ENCODE measurements around the gene PAMR1. TPM values are rescaled to one million over a fixed set of nuclear protein-coding genes. Genes with fewer than 3 reads are reported as not detected.
"Not testable (repeated sequence)": the region's sequence is repeated elsewhere in the genome, so short reads cannot be mapped to it uniquely, and the experiment has no call there.

PAMR1 gene
- total RNA-seq, 4 donors from 2014 or later = 13.3 to 25.8 (median 14.6) TPM

GRCh38 chr11:35531246-35531645 is 5.8 kb upstream of the PAMR1 start:
- H3K9me3 ChIP-seq = no peaks in the 10 kb centered on the region
- H3K4me1 ChIP-seq = no peaks in the 10 kb centered on the region
- TF ChIP-seq POLR2A (IDR thresholded peaks at IDR 0.05) (no peak), CTCF (IDR thresholded peaks at IDR 0.05) (no peak), EP300 (IDR thresholded peaks at IDR 0.05) (no peak), POLR2AphosphoS5 (IDR thresholded peaks at IDR 0.05) (no peak)
- H3K4me3 ChIP-seq = no peak overlapping the region
- peaks cover 4% of the 10 kb centered on the region for H3K27me3 ChIP-seq
- H3K27ac ChIP-seq = no peak overlapping the region
- 81% methylated on average over 1 of the region's 1 CpG for WGBS
- H3K36me3 ChIP-seq = no peaks in the 10 kb centered on the region
- DNase-seq (ENCODE audit: low spot score in 2 of 2) = no peak

GRCh38 chr11:35529971-35530495 is 4.6 kb upstream of the PAMR1 start:
- no peaks in the 10 kb centered on the region for H3K9me3 ChIP-seq
- H3K4me3 ChIP-seq = no peak overlapping the region
- WGBS = 39% methylated on average over 2 of the region's 2 CpGs
- TF ChIP-seq POLR2A (IDR thresholded peaks at IDR 0.05) = no peak
- no peaks in the 10 kb centered on the region for H3K36me3 ChIP-seq
- no peak overlapping the region for H3K27ac ChIP-seq
- no peak for DNase-seq (ENCODE audit: low spot score in 2 of 2)
- peaks cover 11% of the 10 kb centered on the region for H3K4me1 ChIP-seq
- H3K27me3 ChIP-seq = peaks cover 14% of the 10 kb centered on the region

- no peak overlapping the region for H3K27ac ChIP-seq
- peaks cover 35% of the 10 kb centered on the region for H3K4me1 ChIP-seq
- H3K27me3 ChIP-seq = peaks cover 17% of the 10 kb centered on the region
- WGBS = 72% methylated on average over 6 of the region's 6 CpGs
- H3K9me3 ChIP-seq = no peaks in the 10 kb centered on the region
- no peak for TF ChIP-seq EP300 (IDR thresholded peaks at IDR 0.05)
- no peak for TF ChIP-seq POLR2A (IDR thresholded peaks at IDR 0.05)
- TF ChIP-seq POLR2AphosphoS5 (IDR thresholded peaks at IDR 0.05) = no peak
- no peak for TF ChIP-seq CTCF (IDR thresholded peaks at IDR 0.05)
- no peaks in the 10 kb centered on the region for H3K36me3 ChIP-seq
- H3K4me3 ChIP-seq = no peak overlapping the region
- no peak for DNase-seq (ENCODE audit: low spot score in 2 of 2)
Measured at GRCh38 chr11:35526370-35526792, 965 bp upstream of the PAMR1 start.

GRCh38 chr11:35524780-35525179 is 636 bp downstream of the PAMR1 start:
- H3K27ac ChIP-seq = peak overlapping the region; percentile 61
- H3K4me1 ChIP-seq = peaks cover 35% of the 10 kb centered on the region
- H3K27me3 ChIP-seq = peaks cover 17% of the 10 kb centered on the region
- H3K9me3 ChIP-seq = no peaks in the 10 kb centered on the region
- DNase-seq (ENCODE audit: low spot score in 2 of 2) = no peak
- 40% methylated on average over 4 of the region's 4 CpGs for WGBS
- H3K4me3 ChIP-seq = peak overlapping the region; percentile 38
- no peaks in the 10 kb centered on the region for H3K36me3 ChIP-seq
- no peak for TF ChIP-seq CTCF (IDR thresholded peaks at IDR 0.05)
- no peak for TF ChIP-seq POLR2AphosphoS5 (IDR thresholded peaks at IDR 0.05)
- TF ChIP-seq EP300 (IDR thresholded peaks at IDR 0.05) = no peak
- no peak for TF ChIP-seq POLR2A (IDR thresholded peaks at IDR 0.05)

- peak overlapping the region; percentile 64 for H3K27ac ChIP-seq
- 28% methylated on average over 5 of the region's 5 CpGs for WGBS
- no peaks in the 10 kb centered on the region for H3K9me3 ChIP-seq
- TF ChIP-seq POLR2A (IDR thresholded peaks at IDR 0.05) (no peak), POLR2AphosphoS5 (IDR thresholded peaks at IDR 0.05) (no peak), EP300 (IDR thresholded peaks at IDR 0.05) (no peak), CTCF (IDR thresholded peaks at IDR 0.05) (no peak)
- H3K27me3 ChIP-seq = peaks cover 17% of the 10 kb centered on the region
- H3K4me3 ChIP-seq = peak overlapping the region; percentile 38
- H3K36me3 ChIP-seq = no peaks in the 10 kb centered on the region
- no peak for DNase-seq (ENCODE audit: low spot score in 2 of 2)
- peaks cover 35% of the 10 kb centered on the region for H3K4me1 ChIP-seq
Measured at GRCh38 chr11:35523861-35524260, 1.6 kb downstream of the PAMR1 start.

- no peaks in the 10 kb centered on the region for H3K9me3 ChIP-seq
- H3K4me1 ChIP-seq = peaks cover 35% of the 10 kb centered on the region
- WGBS = 18% methylated on average over 7 of the region's 7 CpGs
- H3K27ac ChIP-seq = peak overlapping the region; percentile 64
- DNase-seq (ENCODE audit: low spot score in 2 of 2) = no peak
- TF ChIP-seq POLR2AphosphoS5 (IDR thresholded peaks at IDR 0.05) (no peak), CTCF (IDR thresholded peaks at IDR 0.05) (no peak), EP300 (IDR thresholded peaks at IDR 0.05) (no peak)
- H3K27me3 ChIP-seq = peaks cover 17% of the 10 kb centered on the region
- no peaks in the 10 kb centered on the region for H3K36me3 ChIP-seq
- H3K4me3 ChIP-seq = no peak overlapping the region
Measured at GRCh38 chr11:35523331-35523768, 2.1 kb downstream of the PAMR1 start.

GRCh38 chr11:35522091-35522490 is 3.3 kb downstream of the PAMR1 start:
- H3K9me3 ChIP-seq; H3K27ac ChIP-seq; H3K36me3 ChIP-seq; H3K4me3 ChIP-seq; DNase-seq (ENCODE audit: low spot score in 2 of 2): not testable (repeated sequence)
- peaks cover 35% of the 10 kb centered on the region for H3K4me1 ChIP-seq
- 97% methylated on average over 5 of the region's 5 CpGs for WGBS
- peaks cover 17% of the 10 kb centered on the region for H3K27me3 ChIP-seq
